MM.1S (cell line): ENCODE results near the gene PRSS8.

Experiments used
- DNase-seq: peaks from one replicate; pipeline ENCODE4 v3.0.0-alpha.2; 2015
- H2AFZ ChIP-seq: fragments of 300-600 bp; sonication (generic); 2 replicates; pipeline ENCODE4 v1.6.0; 2016; ENCODE audit warnings: antibody characterized with exemption, low read length
- H3F3A ChIP-seq: fragments of 300-600 bp; sonication (generic); 2 replicates; pipeline ENCODE4 v1.6.1; 2016; ENCODE audit warnings: mild to moderate bottlenecking, antibody characterized with exemption, low read length, moderate library complexity, mixed read lengths; ENCODE audit not compliant: insufficient read depth
- H3K27ac ChIP-seq: fragments of 300-600 bp; sonication (generic); 2 replicates; pipeline ENCODE4 v1.5.1; 2016; ENCODE audit warnings: mild to moderate bottlenecking, low read length
- H3K27me3 ChIP-seq: fragments of 300-600 bp; sonication (generic); replicated peaks from 2 replicates; pipeline ENCODE4 v1.6.0; 2016; ENCODE audit warnings: low read length; ENCODE audit not compliant: insufficient read depth
- H3K36me3 ChIP-seq: fragments of 300-600 bp; sonication (generic); replicated peaks from 2 replicates; pipeline ENCODE4 v1.6.1; 2016; ENCODE audit warnings: mild to moderate bottlenecking, low read length, mixed read lengths; ENCODE audit not compliant: insufficient read depth
- H3K4me1 ChIP-seq: fragments of 300-600 bp; sonication (generic); 2 replicates; pipeline ENCODE4 v1.6.1; 2016; ENCODE audit warnings: low read length, mixed read lengths
- H3K4me2 ChIP-seq: fragments of 300-600 bp; sonication (generic); 2 replicates; pipeline ENCODE4 v1.6.0; 2016; ENCODE audit warnings: low read depth, low read length
- H3K4me3 ChIP-seq: fragments of 300-600 bp; sonication (generic); 2 replicates; pipeline ENCODE4 v1.5.1; 2016; ENCODE audit warnings: low read length, mixed read lengths
- H3K79me2 ChIP-seq: fragments of 300-600 bp; sonication (generic); 2 replicates; pipeline ENCODE4 v1.6.1; 2016; ENCODE audit warnings: mixed run types, low read length, mixed read lengths
- H3K9ac ChIP-seq: fragments of 300-600 bp; sonication (generic); 2 replicates; pipeline ENCODE4 v1.6.1; 2016; ENCODE audit warnings: low read length, mixed read lengths
- H3K9me2 ChIP-seq: fragments of 300-600 bp; sonication (generic); replicated peaks from 2 replicates; pipeline ENCODE4 v1.6.1; 2016; ENCODE audit warnings: mild to moderate bottlenecking, low read length, mixed read lengths; ENCODE audit not compliant: insufficient read depth
- H3K9me3 ChIP-seq: fragments of 300-600 bp; sonication (generic); replicated peaks from 2 replicates; pipeline ENCODE4 v1.6.1; 2016; ENCODE audit warnings: mild to moderate bottlenecking, low read length, mixed read lengths; ENCODE audit not compliant: insufficient read depth
- H4K20me1 ChIP-seq: fragments of 300-600 bp; sonication (generic); 2 replicates; pipeline ENCODE4 v1.6.1; 2016; ENCODE audit warnings: mild to moderate bottlenecking, low read length, moderate library complexity, mixed read lengths; ENCODE audit not compliant: insufficient read depth
- CTCF ChIP-seq: fragments of 300-600 bp; sonication (generic); IDR thresholded peaks from 2 replicates; pipeline ENCODE4 v1.5.1; 2016; ENCODE audit warnings: antibody characterized with exemption, low read length, mixed read lengths
- EZH2 ChIP-seq: fragments of 300-600 bp; sonication (generic); optimal IDR thresholded peaks from 2 replicates; pipeline ENCODE3; 2017; ENCODE audit warnings: low read depth, mild to moderate bottlenecking, antibody characterized with exemption, low read length, mixed read lengths
- EZH2phosphoT487 ChIP-seq: fragments of 300-600 bp; sonication (generic); IDR thresholded peaks from 2 replicates; pipeline ENCODE4 v1.6.1; 2018; ENCODE audit warnings: antibody characterized with exemption, low read length

PRSS8 gene

GRCh38 chr16:31134625-31135534 is 647 bp downstream of the PRSS8 start:
- Histone ChIP-seq H3K9me2 (no peaks in the 10 kb centered on the region), H2AFZ (no peak overlapping the region), H3K4me1 (no peaks in the 10 kb centered on the region), H3K79me2 (no peaks in the 10 kb centered on the region), H3K9me3 (no peaks in the 10 kb centered on the region), H3K4me3 (no peak overlapping the region), H3K27ac (no peak overlapping the region), H3K27me3 (no peaks in the 10 kb centered on the region), H3K36me3 (no peaks in the 10 kb centered on the region), H3K9ac (no peak overlapping the region), H3F3A (no peaks in the 10 kb centered on the region), H4K20me1 (no peaks in the 10 kb centered on the region), H3K4me2 (no peak overlapping the region)
- TF ChIP-seq EZH2, result no peak
- no peak for TF ChIP-seq EZH2phosphoT487
- no peak for TF ChIP-seq CTCF
- no peak for DNase-seq

- Histone ChIP-seq H3K9ac (no peak overlapping the region), H3K4me2 (no peak overlapping the region), H3K9me3 (no peaks in the 10 kb centered on the region), H3F3A (no peaks in the 10 kb centered on the region), H4K20me1 (no peaks in the 10 kb centered on the region), H3K9me2 (no peaks in the 10 kb centered on the region), H3K27me3 (no peaks in the 10 kb centered on the region), H2AFZ (no peak overlapping the region), H3K4me1 (no peaks in the 10 kb centered on the region), H3K36me3 (no peaks in the 10 kb centered on the region), H3K27ac (no peak overlapping the region), H3K4me3 (no peak overlapping the region), H3K79me2 (no peaks in the 10 kb centered on the region)
- no peak for DNase-seq
- TF ChIP-seq EZH2phosphoT487 (no peak), CTCF (no peak), EZH2 (no peak)
These were observed 1.4 kb downstream of the PRSS8 start for GRCh38 chr16:31134091-31134571.

GRCh38 chr16:31133046-31133501 is 2.5 kb downstream of the PRSS8 start:
- Histone ChIP-seq H3K9me2 (no peaks in the 10 kb centered on the region), H3K27me3 (no peaks in the 10 kb centered on the region), H3K4me1 (no peaks in the 10 kb centered on the region), H3K9ac (no peak overlapping the region), H2AFZ (no peak overlapping the region), H3K4me2 (no peak overlapping the region), H3K27ac (no peak overlapping the region), H3K79me2 (no peaks in the 10 kb centered on the region), H3F3A (no peaks in the 10 kb centered on the region), H4K20me1 (no peaks in the 10 kb centered on the region), H3K36me3 (no peaks in the 10 kb centered on the region), H3K4me3 (no peak overlapping the region), H3K9me3 (no peaks in the 10 kb centered on the region)
- DNase-seq, result no peak
- TF ChIP-seq CTCF (no peak), EZH2 (no peak), EZH2phosphoT487 (no peak)
